GM19023 (cell line): Measurements from ENCODE around the gene NRP2.

Experiments
- ATAC-seq: cut with Tn5 transposase; IDR thresholded peaks from one replicate; pipeline ENCODE4 v1.9.1; 2021; ENCODE audit warnings: mild to moderate bottlenecking, moderate library complexity; ENCODE audit not compliant: unreplicated experiment

Gene NRP2

DNA sequence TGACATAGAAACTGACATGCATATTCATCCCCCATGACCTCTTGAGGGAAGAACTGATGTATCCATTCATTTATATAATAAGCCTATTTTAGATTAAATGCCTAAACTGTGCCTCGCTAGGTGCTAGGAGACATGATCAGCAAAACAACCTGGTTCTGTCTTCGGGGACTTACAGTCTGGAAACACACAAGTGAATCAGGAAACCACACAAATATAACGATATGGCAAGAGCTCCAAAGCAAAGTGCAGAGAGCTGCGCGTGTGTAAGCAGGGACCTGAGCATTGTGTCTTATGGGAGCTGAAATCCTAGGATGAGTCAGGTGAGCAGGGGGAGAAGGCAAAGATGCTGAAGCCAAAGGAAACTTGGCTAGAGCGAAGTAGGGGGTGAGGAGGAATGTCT, 120.6 kb downstream of the NRP2 start:
- no peak for ATAC-seq

DNA sequence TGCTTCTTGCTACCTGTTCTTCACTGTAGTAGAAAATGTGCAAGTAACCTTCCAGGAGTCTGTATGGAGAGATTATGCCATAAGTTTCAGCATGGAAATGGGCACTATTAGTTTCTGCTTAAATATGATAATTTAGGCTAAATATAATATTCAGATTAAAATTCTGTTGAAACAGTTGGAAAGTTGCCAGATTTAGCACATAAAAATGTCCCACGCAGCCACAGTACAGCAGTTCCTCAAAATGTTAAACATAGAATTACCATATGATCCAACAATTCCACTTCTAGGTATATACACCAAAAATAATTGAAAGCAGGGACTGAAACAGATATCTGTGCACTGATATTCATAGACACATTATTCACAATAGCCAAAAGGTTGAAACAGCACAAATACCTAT, 121.2 kb downstream of the NRP2 start:
- ATAC-seq: no peak

DNA sequence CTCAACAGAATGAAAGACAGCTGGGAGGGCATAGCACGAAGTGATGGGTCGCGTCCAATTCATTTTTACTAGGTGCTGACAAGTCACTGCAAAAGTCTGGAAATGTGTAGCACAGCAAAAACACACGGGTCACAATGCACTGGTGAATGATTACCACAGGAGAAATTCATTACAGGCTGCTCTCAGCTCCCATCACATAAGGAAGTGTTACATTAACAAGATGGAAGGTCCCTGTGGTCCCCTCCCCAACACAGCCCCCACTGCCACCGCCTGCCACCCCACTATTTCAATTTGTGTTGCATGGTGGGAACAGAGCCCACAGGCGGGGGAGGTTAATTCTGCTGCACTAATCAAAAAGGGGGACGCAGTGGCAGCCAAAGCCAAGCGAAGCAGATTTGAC, 122.8 kb downstream of the NRP2 start:
- no peak for ATAC-seq

DNA sequence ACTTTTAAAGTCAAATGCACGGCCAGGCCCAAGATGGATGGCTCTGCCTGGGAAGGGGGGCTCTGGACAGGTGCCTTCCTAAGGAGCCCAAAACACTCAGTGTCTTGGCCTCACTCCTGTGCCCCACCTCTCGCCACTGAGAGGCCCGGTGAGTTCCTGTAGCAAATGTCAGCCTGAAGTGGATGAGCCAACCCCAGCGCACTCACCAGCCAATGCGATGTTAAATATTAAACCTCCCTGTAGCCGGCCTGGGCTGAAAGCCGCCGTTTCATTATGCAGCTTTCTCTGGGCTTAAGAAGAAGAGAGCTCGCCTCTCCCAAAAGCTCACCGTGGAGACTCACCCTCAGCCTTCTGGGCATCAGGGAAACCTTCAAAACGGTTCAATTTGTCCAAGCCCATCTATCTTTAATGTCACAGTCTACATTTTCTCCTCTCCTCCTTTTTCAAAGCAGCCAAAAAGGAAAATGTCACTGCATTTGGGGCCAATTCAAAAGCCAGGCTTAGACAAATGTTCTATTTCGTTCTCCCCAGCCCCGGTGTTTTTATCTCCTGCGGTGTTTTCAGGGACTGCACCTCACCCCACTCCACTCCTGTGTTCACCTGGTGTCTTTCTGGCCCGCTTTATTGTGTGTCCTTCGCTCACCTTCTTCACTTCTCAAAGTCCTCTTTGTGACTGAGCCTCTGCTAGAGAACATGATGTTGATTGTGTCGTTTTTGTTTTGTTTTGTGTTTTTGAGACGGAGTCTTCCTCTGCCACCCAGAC, 124.0 kb downstream of the NRP2 start:
- no peak for ATAC-seq

DNA sequence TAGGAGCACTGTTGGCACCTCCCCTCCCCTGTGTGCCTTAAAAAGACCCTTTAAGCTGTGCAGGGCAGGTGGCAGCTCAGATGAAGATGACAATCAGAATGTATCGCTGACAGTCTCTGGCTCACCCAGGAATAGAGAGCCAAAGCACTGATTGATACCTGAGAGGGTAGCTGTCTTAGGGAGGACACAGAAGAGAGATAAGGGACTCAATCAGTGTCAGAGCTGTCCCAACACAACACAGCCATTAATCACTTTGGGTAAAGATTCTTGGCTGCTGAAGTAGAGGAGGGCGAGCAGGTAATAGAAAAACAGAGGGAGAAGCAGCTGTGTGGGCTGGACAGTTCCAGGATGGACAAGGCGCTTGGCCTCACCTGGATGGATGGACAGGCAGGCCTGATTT, 124.9 kb downstream of the NRP2 start:
- ATAC-seq: no peak

DNA sequence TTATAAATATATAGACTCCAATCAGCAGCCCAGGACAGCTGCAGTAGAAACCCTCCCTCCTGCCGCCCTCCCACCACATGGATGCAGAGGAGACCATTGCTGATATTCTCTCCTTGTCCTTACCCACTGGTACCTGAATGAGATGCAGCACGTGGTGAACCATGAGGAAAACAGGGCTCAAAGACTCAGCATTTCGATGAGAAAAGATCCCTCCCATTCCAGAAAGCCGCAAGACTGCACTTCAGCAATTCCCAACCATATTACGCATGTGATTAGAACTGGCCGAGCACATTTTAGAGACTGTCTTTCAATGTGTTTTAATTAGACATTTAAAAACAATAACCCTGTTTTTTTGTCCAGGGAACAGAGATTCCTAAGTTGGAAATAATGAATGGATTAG, 125.5 kb downstream of the NRP2 start:
- ATAC-seq: no peak

DNA sequence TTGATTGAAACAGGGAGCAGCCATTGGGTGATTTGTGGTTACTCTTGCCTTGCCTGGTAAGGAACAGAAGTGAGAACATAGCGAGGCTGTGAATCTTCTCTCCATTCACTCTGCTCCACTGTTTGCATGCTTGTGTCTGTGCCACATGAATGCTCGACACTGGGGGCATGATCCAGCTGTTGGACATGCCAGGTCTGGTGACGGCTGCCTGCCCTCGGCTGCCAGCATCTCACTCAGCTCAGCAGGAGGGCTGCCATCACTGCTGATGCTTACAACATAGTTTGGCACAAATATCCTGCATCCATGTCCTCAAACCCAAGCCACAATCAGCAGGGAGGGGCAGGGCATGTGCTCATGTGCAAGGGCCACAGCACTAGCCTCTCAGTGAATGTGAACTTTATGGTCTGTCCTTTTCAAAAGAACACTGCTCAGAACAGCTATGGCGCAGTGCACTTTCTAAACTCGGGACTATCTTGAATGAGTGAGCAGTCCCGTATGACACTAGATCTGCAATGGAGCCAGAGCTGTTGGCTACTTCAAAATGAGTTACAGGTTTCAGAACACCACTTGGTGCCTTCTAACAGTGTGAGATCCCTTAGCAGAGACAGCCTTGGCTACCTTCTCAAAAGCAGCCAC, 126.3 kb downstream of the NRP2 start:
- no peak for ATAC-seq

DNA sequence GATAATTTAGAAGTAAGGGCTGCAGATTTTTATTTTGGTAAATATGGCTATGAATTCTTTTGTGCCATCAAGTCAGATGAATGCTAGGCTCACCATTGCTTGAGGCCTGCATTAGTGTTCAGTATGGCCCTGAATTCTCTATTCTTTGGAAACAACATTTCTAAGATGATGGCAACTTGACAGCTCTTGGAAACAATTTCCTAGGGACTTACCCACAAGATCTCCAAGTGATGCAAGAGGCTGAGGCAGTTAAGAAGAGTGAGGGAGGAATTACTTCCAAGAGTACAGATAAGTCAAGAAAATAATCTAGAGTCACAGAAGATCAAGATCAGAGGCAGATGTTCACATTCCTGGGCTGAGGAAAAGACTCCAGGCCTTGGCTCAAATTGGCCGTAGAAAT, 129.1 kb downstream of the NRP2 start:
- no peak for ATAC-seq

DNA sequence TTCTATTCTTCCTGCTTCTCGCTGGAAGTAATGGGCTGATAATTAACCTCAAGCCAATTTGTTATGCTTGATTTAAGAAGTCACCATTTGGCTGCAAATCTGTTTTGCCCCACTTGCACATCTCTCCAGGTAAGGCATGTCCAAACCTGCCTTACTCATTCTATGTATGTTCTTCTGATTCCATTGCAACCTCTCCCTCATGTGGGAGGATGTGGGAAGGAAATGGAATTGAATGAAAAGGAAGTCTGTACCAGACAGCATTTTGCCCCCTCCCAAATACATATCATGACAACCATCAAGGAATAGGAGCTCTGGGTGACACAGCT, 131.7 kb downstream of the NRP2 start:
- ATAC-seq: no peak

DNA sequence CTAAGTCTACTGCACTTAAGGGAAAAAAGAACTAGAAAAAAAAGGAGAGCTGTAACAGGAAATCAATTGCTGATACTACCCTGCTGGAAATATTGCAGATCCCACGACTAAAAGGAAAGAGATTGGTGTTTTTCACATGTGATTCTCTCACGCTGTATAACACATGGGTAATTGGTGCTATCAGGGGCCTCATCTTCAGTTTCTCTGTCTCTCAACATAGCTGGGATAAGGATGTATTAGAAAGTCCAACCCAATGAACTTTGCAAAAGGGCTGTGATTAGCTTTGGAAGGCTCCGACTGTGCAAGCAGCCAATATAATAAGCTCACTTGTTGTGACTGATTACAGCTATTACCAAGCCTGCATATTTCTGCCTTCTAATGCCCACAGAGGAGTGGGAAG, 133.4 kb downstream of the NRP2 start:
- no peak for ATAC-seq

DNA sequence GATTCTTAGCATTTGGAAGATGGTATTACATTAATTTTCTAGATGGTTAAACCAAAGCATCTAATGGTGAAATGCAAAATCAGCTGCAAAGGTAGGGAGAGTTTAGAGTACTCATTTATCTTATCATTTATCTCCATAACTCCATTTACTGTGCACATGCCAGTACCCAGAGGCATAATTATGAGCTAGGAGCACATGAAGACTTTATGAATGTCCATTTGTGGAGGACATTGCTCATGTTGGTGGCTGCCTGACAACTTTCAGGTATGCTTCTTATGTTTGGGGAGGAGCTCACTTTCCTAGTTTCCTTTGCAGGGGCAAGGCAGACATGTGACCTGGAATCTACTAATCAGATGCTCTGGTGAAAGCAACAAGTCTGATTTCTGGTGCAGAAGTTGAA, 134.0 kb downstream of the NRP2 start:
- no peak for ATAC-seq

DNA sequence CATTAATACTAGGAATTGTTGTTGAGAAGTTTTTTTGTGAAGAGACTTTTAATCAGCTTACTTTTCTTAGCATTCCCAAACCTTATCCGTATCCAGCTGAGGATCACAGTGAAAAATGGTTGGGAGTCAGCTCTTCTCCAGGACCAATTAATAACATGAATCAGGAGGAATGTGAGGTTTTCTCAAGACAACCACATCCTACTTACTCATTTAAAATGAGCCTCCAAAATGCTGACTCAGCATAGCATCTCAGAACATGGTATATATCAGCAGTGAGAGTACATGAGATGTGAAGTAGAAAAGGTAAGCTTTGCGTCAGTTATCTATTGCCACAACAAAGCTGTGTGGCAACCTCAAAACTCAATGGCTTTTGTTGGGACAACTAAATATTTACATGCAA, 140.3 kb downstream of the NRP2 start:
- ATAC-seq: no peak

DNA sequence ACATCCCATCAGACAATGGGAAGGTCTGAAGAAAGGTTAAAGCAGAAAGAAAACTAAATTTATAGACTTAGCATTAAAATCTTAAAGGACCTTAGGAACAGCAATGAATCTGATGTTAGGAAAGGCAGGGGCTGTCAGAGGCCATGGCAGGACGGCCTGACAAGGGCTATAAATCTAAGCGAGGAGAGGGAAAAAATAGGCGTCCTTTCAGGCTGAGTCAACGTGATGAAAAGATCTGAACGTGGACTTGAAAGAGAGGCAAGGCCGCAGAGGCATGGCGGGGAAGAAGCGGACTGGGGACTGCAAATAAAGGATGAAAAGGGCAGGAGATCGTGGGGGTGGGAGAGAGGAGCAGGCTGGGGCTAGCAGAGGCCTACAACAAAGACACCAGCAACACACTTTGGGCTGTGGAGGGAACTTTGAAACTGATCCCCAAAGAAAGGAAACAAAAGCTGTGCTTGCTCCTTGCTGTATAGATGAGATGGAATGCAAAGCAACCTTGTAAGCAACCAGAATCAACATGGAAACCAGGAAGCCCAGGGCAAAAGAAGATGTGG, 145.6 kb downstream of the NRP2 start:
- no peak for ATAC-seq

DNA sequence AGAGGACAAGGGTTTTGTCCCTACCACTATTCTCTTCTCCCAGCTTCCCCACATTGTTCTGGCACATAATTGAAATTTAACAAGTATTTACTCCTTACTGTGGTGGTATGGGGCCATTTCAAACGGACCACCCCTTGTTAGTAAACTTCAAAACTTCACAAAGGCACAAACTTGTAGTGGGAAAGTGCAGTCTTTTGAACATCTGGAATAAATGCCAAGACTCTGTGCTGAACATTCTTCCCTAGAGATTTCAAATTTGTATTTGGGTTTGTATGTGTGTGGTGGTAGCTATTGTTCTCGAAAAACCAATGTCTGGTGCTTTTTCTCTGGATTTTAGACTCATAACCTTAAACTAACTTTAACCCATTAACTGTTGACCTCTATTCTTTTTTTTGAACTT, 151.6 kb downstream of the NRP2 start:
- no peak for ATAC-seq

DNA sequence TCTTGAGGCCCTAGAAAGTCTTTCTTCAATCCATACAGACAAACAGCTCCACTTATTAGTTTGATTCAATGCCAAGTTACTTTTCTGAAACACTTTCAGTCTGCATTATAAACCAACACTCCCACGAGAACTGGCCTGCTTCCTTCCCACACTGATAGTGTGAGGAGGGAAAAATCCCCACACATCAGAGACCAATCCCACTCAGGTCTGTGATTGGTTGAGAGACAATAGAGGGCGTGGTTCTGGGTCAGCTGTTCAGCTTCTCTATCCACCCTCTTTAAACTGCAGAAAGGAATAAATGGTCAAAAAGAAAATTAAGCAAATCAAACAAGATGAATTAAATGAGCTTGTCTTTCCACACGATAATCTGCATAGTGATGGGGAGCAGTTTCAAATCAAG, 152.5 kb downstream of the NRP2 start:
- no peak for ATAC-seq

DNA sequence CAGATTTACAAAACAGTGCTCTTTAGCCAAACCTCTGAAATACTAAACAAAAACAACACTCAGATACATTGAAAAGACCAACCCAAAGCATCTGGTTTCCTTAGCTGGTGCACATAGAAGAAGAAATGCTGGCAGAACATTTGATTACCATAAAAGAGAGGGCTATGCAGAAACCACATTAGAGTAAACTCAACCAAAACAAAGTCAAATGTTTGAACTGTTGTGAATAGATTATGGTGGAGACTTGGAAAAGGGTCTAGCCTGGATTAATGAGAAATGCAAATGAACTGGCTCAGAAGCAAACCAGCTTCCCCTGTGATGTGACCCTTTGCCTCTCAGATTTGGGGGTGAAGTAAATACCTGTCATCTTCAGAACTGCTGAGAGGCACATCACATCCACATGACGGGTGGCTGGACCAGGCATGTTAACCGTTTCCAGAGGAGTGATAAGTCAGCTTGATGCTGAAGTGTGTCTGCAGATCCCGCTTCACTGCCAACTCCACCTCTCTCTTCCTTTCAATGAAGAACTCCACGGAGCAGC, 153.0 kb downstream of the NRP2 start:
- no peak for ATAC-seq

DNA sequence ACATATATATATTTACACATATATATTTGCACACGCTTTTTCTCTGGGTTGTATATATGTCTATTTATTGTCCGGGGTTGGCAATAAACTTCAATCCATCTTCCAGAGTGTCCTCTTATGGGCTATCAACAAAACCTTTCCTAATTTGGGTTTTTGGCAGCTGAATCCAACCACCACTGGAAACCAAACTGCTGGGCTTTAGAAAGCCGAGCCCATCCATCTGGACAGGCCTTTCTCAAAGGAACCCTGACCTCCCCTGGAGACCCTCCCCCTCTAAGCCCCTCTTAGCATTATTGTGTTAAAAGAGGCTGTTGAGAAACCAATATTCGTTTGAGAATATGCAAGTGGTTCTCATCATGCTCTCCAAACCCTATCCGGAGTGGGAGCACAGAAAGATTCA, 153.6 kb downstream of the NRP2 start:
- ATAC-seq: no peak

DNA sequence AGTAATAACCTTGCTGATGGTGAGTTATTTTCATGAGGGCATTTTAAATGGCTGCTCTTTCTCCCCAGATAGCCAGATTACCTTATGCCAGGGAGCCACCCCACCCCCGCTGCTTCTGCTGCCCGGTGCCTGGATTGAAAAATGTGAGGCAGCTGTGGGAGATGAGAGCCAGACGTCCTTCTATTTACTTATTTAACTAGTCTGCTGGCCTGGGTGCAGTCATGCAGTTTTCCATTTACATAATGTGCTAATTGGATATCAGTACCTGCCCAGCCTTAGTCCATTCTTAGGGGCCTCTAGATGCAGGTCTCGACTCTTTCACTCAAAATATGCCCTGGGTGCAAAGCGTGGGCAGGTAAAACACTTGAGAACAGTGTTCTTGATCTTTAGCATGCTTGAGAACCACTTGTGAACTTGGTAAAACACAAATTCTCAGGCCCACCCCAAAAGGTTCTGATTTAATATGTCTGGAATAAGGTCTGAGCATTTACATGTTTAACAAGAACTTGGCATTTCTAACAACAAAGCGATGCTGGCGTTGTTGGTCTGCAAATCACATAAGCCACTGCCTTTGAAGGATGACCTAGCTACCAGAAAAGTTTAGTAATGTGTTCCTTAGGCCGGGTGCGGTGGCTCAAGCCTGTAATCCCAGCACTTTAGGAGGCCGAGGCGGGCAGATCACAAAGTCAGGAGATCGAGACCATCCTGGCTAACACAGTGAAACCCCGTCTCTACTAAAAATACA, 154.3 kb downstream of the NRP2 start:
- ATAC-seq: no peak

DNA sequence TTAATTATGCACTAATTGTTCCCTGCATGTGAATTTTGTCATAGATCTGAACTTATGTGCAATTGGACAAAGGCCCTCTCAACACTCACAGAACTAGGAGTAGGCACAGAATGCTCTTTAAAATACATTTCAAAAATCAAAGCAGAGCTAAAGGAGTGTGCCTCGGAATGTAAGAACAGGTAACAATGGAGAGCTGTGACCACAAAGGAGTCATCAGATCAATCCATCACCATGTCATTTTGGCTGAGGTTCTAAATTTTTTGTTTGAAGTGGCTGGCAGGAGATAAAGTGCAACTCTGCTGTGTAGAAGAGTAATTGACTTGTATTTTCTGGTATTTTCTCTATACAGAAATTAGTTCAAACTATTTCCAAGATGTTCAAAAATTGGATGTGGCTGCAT, 155.4 kb downstream of the NRP2 start:
- no peak for ATAC-seq

DNA sequence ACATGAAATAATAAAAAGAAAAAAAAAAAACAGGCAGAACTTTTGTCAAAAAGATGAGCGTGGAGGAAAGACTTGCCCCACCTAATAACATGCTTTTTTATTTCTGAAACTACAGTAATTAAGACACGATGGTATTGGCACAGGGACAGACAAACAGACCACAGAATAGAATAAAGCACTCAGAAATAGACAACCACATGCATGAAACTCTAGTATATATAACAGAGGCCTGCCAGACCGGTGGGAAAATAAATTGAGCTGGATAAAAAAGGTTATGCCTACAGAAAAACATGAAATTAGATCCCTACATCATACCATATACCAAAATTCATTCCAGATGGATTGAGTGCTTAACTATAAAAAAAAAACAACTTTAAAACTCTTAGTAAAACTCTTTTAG, 163.1 kb downstream of the NRP2 start:
- no peak for ATAC-seq
